Sigmoid colon (tissue), 4 donors: ENCODE measurements around the gene TMEM14C.

Experiments
- CTCF ChIP-seq, 4 experiments: fragments of 450-650 bp in 3 of 4; fragments of 200-600 bp in 1 of 4; IDR thresholded peaks; one replicate each; pipeline ENCODE4 v1.5.1; 2016 to 2019; ENCODE audit warnings: antibody characterized with exemption in 4 of 4, mild to moderate bottlenecking in 3 of 4, moderate library complexity in 2 of 4
- POLR2AphosphoS5 ChIP-seq, 4 donors: sonication (generic); formaldehyde crosslinking; IDR thresholded peaks; one replicate each; pipeline ENCODE4 v1.6.1; 2017; ENCODE audit warnings: antibody characterized with exemption in 4 of 4

- TF ChIP-seq CTCF (IDR thresholded peaks at IDR 0.05) (no peak), POLR2AphosphoS5 (IDR thresholded peaks at IDR 0.05) (no peak)
Measured at GRCh38 chr6:10740061-10740460, 17.2 kb downstream of the TMEM14C start.
